HEK293T (cell line): Measurements from ENCODE around the gene TTC28.

ENCODE experiments used
- FOXK2 ChIP-seq: fragments of 450-650 bp; IDR thresholded peaks from 2 replicates; pipeline ENCODE4 v1.6.1; 2016; ENCODE audit warnings: mild to moderate bottlenecking
- TARDBP ChIP-seq: fragments of 450-650 bp; IDR thresholded peaks from 2 replicates; pipeline ENCODE4 v1.6.1; 2016

DNA sequence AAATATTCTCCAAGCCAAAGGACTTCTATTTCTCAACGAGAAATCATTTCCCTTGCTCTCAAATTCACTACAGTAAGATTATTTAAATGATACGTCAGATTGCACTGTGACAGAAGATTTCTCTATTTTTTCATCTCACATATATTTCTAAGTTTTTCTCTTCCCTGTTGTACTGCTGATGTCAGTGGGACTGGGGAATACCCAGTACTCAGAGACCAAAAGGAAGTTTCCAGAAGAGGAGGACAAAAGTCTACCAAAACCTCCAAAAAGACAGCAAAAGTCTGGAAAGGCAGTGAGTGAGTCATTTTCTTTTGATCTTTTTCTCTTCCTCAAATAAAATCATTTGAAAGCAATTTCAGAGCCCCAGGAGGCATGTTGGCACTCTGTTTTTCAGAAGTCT lies 610.8 kb downstream of the TTC28 start:
- no peak for TF ChIP-seq FOXK2
- no peak for TF ChIP-seq TARDBP
